HG03439 (cell line): ENCODE measurements around the gene CDK5RAP3.
A peak's percentile ranks its signal among the peaks of the same experiment; 100 is the strongest.
"Not testable (repeated sequence)": the region's sequence is repeated elsewhere in the genome, so short reads cannot be mapped to it uniquely, and the experiment has no call there.

Experiments used
- ATAC-seq: cut with Tn5 transposase; IDR thresholded peaks from one replicate; pipeline ENCODE4 v1.9.1; 2021; ENCODE audit warnings: mild to moderate bottlenecking, moderate library complexity; ENCODE audit not compliant: unreplicated experiment

Gene CDK5RAP3, protein sequence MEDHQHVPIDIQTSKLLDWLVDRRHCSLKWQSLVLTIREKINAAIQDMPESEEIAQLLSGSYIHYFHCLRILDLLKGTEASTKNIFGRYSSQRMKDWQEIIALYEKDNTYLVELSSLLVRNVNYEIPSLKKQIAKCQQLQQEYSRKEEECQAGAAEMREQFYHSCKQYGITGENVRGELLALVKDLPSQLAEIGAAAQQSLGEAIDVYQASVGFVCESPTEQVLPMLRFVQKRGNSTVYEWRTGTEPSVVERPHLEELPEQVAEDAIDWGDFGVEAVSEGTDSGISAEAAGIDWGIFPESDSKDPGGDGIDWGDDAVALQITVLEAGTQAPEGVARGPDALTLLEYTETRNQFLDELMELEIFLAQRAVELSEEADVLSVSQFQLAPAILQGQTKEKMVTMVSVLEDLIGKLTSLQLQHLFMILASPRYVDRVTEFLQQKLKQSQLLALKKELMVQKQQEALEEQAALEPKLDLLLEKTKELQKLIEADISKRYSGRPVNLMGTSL

DNA sequence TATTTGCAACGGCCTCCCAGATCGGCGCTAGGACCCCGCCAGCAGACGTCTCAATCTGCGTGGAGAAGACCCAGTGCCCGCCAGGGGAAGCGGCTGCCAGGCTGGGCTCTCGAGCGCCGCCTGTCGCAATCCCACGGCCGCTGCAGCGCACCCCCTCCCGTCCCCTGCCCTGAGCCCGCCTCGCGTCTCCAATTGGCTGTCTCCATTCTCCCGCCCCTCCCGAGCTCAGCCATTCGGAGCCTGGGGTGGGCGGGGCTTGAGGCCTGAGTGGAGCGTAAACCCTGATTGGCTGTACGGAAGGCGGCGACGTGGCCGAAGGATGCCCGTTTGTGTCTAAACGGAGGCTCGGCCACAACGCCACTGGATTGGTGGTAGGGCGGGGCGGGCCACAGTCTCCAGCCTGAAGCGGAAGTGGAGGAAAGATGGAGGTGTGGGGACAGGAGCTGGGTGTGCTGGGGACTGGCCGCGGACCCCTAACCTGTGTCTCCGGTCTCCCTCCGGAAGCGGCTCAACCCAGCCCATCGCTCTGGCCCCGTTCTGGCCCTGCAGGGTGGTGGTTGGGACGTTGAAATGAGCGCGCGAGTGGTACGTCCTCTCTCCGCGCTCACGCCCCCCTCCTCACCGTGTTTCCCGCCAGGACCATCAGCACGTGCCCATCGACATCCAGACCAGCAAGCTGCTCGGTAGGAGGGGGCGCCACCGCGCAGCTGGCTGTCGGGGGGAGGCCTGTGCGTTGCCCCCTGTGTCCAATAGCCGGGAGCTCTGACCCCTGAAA lies at the start of gene CDK5RAP3:
TSS of gene CDK5RAP3 (plus strand) at position 389 of the 775 bp plus-strand sequence. CDS start at position 423, 34 bp downstream.
- ATAC-seq: peak; percentile 96

DNA sequence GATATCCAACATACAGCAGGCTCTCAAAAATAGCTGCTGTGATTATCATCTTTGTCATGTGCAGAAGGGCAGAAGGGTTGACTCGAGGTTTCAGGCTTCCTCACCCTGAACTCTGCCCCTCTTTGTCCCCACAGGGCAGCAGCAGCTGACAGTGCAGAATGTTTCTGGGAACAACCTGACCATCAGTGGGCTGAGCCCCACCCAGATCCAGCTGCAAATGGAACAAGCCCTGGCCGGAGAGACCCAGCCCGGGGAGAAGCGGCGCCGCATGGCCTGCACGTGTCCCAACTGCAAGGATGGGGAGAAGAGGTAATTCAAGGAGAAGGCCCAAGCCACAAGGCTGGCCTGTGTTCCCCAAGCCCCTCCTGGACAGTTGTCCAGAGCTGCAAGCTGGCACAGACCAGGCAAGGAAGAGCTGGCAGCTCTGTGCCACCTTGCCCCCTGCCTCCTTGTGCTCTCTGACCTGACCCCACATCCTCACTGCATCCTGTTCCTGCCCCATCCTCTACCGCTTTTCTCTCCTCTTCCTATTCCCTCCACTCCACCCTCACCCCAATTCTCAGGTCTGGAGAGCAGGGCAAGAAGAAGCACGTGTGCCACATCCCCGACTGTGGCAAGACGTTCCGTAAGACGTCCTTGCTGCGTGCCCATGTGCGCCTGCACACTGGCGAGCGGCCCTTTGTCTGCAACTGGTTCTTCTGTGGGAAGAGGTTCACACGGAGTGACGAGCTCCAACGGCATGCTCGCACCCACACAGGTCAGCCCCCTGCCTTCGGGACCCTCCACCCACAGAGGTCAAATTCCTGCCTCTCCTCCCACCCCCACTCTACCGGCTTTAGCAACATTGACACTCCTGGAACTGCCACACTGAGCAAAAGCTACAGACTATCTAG lies 45.9 kb upstream of the CDK5RAP3 start:
- no peak for ATAC-seq

DNA sequence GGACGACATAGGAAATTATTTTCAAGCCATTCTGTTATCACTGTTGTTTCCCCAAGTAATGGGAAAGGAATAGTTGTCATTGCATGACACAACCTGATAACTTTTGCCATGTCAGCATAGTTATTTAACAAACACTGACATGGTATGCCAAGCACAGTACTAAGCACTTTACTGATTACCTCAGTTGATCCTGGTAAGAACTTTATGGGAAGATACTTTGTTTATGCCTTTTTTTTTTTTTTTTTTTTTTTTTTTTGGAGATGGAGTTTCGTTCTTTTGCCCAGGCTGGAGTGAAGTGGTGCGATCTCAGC lies 45.3 kb upstream of the CDK5RAP3 start:
- ATAC-seq: no peak

DNA sequence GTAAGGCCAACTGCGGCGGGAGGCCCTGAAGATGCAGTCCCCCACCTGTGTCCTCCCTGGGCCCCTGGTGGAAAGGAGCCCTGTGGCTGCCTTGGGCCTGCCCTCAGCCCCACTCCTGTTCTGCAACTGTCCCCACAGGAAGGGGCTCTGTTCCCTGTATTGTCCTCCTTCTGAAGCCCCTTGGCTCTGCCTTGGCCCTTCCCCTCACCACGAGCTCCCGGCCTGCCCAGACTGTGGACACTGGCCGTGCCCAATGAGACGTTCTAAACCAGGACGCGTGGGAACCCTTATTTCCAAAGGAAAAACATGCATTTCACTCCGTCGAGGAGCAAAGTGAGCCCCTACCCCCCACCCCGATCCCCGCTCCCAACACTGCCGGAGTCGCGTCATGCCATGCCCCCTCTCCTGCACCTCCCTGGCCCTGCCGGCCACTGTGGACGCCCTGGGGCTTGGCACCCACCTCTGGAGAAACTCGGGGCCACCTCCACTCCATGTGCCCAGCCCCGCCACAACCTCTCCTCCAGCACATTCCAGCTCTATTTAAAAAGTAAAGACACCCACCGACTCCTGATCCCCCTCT lies 43.0 kb upstream of the CDK5RAP3 start:
- no peak for ATAC-seq

DNA sequence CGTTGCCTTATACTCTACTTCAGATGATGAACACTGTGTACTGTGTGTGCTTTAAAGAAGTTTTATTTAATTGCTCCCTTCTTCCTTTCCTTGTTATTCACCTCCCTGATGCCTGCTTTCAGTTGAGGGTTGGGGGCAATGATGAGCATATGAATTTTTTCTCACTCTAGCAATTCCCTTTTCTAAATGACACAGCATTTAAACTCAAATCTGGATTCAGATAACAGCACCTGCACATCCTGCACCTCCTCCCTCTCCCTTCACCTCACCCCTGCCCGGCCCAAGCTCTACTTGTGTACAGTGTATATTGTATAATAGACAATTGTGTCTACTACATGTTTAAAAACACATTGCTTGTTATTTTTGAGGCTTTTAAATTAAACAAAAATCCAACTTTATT lies 42.5 kb upstream of the CDK5RAP3 start:
- no peak for ATAC-seq

DNA sequence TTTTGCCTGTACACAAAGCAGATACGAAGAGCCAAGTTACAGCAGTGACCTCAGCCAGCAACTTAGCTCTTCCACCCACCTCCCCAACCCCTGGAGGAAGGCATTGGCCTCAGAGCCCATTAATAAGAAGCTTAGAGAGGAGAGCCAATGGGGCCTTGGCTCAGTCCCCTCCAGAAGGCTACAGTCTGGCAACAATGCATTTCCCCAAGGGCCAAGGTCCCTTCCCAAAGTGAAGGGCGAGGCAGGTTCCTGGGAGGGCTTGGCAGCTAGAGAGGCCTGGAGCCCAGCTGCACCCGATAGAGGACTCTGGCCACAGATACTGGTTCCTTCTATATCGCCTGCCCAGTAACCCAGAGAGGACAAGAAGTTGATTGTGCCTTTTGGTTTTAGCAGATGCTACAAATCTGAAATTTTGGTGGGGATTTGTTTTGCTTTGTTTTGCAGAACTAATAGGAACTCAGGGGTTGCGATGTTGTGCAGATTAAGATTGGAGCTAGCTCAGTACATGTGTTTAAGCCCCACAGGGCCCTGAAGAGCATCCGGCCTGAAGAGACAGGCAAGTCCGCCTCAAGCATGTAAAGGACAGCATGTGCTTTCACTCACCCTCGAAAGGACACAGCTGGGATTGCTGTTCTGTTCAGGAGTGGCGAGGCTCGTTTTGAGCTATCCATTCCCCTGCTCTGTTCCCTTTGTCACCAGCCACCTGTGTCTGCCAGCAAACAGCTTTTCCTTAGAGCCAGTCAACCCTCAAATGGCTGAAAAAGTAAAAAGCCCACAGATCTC lies 41.5 kb upstream of the CDK5RAP3 start:
- ATAC-seq: no peak

DNA sequence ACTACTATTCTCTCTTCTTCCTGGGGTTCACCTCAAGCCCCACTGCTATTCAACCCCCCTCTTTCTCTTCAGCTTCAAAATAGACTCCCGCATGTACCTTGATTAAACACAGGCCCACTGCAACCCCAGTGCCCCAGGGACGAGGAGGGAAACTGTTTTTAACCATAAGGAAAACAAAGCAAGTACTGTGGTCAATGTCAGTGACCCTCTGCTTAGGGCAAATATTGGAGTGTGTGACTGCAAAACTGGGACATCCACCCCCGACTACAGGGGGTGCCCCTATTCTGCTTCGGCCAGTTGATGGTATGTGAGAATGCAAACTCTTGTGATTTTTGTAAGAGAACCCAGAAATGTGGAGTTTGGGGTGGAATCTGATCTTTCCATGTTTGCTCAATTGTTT lies 39.1 kb upstream of the CDK5RAP3 start:
- no peak for ATAC-seq

DNA sequence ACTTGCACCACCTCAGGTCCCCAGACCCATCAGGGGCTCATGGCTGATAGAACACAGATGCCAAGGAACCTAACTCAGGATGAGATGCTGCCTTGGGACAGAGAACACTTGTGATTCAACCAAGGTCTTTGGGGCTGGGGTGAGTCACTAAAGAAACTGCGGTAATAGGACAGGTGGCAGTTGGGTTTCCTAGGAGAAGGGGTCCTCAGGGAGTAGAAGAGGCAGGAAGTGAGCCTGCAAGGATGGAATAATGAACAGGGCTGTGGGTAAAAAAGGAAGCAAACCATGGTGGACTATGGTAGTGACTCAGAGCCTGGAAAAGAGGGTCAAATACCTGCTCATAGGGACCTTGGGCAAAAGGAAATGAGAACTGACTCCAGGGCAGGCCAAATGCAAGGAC lies 36.1 kb upstream of the CDK5RAP3 start:
- no peak for ATAC-seq

DNA sequence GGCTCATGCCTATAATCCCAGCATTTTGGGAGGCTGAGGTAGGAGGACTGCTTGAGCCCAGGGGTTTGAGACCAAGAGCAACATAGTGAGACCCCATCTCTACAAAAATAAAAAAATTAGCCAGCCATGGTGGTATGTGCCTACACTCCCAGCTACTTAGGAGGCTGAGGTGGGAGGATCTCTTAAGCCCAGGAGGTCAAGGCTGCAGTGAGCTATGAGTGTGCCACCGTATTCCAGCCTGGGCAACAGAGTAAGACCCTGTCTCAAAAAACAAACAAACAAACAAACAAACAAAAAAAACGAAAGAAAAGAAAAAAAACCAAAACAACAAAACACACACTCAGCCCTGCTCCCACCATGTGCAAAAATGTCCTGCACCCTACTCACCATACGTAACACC lies 35.4 kb upstream of the CDK5RAP3 start:
- not testable (repeated sequence) for ATAC-seq

DNA sequence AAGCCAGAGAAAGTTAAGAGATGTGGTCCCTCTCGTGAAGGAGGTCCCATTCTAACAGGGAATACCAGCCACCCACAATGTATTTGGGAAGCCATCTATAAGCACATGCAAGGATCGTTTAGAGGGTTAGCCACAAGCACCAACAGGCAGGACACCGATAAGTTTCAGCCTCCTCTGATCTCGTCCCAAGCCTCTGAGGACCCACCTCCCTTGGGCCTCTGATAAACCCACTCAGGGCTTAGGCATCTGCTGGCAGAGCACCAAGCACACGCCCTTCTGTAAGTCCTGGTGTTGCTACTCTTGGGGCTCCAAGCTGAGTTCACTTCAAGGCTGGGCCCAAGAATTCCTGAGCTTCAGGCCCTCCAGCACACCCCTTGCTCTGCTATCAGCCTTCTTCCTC lies 35.0 kb upstream of the CDK5RAP3 start:
- ATAC-seq: no peak

DNA sequence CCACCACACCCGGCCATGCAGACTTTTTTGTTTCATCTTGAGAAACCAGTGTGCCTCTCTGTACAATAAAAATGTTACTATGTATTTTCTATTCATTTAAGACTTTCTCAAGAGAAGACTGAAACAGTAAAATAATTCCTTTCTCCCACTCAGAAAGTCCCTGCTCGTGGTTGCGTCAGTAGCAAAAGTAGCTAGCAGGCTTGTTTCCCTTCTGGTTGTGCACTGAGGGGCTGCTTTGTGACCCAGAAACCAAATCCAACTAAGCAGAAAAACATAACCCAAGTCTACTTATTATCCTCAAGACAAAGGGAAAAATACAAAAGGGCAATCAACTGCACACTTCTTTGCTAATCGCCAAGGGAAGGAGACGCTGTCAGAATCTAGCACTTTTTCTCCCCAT lies 33.0 kb upstream of the CDK5RAP3 start:
- no peak for ATAC-seq

DNA sequence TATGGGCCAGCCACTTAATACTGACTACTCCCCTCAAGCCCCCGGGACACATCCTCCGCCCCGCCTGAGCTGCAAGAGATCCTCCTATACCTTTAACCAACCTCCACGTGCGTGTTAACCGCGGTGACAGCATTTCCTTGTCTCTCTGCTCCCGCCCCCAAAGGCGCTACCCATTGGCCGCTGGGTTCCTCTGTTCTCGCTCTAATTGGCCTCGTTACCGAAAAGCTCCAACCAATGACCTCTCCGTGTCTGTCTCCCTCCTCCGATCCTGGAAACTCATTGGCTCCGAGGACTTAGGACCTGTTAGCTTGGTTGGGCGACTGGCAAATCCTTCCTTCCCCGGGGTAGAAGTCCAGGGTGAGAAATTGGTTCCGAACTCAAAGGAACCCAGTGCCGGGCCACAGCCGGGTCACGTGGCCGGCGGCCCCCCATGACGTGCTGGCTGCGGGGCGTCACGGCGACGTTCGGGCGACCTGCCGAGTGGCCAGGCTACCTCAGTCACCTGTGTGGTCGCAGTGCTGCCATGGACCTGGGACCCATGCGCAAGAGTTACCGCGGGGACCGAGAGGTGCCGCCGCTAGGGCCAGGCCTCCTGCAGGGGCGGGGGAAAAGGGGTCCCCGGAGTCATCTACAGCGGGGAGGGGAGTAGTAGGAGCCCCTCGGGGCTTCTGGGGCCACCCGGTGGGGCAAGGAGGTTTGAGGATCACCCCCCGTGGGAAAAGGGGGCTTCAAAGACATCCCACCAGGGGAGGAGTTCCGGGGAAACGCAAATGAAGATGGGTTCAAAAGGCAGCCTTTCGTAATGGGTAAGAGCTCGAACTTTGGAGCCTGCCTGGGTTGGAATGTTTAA lies 29.4 kb upstream of the CDK5RAP3 start, which contains the start of gene PNPO:
TSS of gene PNPO (plus strand) at position 326 of the 850 bp plus-strand sequence. CDS start at position 431, 105 bp downstream.
- ATAC-seq: peak; percentile 93

DNA sequence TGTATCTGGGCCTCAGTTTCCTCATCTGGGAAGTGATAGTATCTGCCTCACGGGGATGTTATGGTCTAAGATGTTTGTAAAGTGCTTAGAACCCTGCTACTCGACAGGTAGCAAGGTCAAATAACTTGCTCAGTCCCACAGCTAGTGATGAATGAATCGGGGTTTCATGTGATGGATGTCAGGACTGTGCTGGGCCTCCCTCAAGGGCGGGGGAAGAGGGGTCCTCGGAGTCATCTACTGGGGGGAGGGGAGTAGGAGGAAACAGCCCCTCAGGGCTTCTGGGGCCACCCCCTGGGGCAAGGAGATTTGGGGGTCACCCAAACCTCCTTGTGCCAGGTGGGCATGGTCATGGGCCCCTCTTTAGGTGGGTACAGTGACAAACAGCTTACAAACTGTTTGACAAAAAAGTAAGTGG lies 28.8 kb upstream of the CDK5RAP3 start:
- ATAC-seq: no peak

DNA sequence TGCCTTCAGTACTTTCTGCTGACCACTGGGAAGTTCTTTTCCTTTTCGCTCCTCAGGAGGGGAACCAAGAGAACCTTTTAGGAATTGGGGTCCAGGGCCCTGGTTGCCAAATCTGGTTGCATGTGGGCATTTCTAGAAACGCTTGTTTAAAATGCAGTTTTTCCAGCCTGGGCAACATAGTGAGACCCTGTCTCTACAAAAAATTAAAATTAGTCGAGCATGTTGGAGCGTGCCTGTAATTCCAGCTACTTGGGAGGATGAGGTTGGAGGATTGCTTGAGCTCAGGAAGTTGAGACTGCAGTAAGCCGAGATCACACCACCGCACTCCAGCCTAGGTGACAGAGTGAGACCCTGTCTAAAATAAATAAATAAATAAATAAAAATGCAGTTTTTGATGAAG lies 28.3 kb upstream of the CDK5RAP3 start:
- no peak for ATAC-seq

DNA sequence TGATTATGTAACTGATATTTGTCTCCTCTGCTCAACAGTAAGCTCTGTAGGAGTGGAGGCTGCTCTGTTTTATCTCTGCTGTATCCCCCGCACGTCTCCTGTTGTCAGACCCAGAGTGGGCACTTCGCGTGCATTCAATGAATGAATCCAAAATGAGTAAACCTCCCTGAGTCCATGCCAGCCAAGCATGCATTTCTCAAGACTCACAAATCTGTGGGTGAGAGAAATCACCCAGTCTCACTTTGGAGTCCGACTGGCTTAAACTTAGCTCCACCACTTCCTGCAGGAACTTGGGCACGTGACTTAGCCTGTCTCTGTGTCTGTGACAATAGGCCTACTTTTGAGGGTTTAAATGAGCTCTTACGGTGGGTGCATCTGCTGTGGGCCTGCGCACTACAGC lies 25.8 kb upstream of the CDK5RAP3 start:
- no peak for ATAC-seq

DNA sequence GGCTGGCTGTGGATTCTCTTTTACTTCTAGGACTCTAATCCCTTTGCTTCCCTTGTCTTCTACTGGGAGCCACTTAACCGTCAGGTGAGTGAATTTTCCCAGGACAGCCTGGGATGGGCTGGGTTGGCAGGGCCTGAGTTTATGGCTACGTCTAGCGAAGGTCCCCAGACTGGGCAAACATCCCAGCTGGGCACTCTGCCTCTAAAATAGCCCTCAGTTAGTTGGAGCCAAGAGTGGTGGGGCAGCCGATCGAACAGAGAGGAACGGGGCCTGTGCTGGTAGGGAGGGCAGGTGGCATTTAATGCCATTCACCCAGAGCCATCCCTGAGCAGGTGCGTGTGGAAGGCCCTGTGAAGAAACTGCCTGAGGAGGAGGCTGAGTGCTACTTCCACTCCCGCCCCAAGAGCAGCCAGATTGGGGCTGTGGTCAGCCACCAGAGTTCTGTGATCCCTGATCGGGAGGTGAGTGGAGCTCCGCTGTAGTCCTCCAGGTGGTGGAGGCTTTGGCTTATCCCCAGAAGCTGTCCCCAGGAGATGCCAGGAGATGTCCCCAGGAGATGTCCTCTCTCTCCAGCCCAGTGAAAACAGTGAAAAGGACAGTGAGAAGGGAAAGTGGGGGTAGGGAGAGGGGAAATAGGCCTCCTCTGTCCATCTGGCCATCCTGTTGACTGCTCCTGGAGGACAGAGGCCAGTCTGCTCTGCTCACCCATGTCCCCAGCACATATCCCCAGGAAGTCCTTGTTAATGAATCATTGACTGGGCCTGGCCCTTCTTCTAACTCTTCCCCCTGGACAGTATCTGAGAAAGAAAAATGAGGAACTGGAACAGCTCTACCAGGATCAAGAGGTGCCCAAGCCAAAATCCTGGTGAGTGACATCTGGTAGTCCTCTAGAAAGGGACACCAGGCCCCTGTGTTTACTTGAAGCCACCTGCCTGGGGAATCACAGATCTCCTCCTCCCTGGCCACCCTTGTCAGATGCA lies 25.1 kb upstream of the CDK5RAP3 start:
- ATAC-seq: no peak

DNA sequence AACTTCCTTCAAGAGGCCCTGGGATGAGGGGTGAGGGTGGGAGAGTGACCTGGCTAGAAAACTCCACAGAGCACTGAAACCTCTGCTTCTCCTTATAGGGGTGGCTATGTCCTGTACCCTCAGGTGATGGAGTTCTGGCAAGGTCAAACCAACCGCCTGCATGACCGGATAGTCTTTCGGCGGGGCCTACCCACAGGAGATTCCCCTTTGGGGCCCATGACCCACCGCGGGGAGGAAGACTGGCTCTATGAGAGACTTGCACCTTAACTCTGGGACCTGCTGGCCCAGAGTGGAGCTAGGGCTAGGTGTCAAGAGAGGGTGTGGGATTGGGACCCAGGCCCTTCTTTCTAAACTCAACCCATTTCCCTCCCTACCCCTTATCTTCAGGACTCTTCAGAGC lies 24.4 kb upstream of the CDK5RAP3 start:
- ATAC-seq: no peak

DNA sequence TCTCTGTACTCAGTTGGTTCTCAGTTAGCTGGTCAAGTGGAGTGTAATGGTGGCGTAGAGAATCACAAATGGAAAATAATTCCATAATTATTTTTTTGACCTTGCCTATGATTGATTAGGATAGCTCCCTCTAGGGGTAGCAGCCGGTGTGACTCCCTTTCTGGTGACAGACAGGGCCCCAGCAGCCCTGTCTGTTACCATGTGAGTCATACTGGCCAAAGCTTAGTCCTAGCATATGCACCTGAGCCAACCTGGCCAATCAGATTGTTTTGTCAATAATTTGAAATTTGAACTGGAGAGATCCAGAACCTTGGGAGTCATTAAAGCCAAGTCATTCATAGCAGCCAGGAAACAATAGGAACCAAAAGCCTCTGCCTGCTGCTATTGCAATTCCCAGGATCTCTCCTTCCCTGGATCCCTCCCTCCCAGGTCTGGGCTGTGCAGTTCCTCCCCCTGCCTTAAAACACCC lies 23.9 kb upstream of the CDK5RAP3 start:
- no peak for ATAC-seq
